HG02943 (cell line): ENCODE results near the gene COL18A1.

Experiments used
- ATAC-seq: cut with Tn5 transposase; IDR thresholded peaks from one replicate; pipeline ENCODE4 v1.9.1; 2021; ENCODE audit warnings: mild to moderate bottlenecking, low read depth, moderate library complexity; ENCODE audit not compliant: unreplicated experiment

COL18A1 gene

DNA sequence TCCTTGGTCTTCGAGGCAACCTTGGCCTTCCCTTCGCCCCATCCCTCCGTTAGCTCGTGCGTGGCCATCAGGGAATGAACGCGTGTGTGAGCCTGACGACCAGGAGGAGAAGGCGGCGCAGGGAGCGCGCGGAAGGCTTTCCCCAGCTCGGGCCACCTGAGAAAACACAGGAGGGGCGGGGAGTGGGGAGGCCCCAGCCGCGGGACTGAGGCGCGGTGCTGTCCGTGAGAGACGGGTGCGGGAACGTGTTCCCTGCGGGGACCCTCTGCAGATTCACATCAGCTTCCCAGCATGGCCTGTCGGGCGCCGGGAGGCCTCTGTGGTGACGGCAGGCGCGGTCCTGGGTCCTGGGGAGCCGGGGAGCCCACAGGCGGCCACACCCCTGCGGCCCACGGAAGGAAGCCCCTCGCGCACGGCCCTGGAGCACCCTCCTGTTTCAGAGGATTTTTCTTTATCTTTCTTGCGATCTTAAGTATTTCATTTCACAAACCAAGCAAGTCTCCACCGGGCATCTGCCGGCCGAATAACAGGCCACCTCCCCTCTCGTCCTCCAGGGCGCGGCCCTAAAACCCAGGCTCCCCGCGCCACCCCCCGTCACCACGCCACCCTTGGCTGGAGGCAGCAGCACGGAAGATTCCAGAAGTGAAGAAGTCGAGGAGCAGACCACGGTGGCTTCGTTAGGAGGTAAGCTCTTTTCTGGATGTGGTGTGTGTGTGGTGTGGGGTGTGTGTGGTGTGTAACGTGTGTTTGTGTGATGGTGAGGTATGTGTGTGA lies 71.0 kb downstream of the COL18A1 start:
- ATAC-seq, result no peak

DNA sequence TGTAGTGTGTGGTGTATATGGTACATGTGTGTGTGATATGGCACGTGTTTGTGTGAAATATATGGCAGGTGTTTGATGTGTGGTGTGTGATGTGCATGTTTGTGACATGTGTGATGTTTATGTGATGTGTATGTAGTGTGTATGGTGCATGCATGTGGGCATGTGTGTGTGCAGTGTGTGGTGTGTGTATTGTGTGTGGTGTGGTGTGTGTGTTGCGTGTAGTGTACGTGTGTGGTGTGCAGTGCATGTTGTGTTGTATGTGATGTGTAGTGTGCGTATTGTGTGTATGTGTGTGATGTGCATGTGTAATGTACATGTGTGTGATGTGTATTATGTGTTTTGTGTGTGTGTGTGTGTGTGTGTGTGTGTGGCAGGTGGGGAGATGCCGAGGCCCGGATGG lies 71.6 kb downstream of the COL18A1 start:
- ATAC-seq, result no peak

DNA sequence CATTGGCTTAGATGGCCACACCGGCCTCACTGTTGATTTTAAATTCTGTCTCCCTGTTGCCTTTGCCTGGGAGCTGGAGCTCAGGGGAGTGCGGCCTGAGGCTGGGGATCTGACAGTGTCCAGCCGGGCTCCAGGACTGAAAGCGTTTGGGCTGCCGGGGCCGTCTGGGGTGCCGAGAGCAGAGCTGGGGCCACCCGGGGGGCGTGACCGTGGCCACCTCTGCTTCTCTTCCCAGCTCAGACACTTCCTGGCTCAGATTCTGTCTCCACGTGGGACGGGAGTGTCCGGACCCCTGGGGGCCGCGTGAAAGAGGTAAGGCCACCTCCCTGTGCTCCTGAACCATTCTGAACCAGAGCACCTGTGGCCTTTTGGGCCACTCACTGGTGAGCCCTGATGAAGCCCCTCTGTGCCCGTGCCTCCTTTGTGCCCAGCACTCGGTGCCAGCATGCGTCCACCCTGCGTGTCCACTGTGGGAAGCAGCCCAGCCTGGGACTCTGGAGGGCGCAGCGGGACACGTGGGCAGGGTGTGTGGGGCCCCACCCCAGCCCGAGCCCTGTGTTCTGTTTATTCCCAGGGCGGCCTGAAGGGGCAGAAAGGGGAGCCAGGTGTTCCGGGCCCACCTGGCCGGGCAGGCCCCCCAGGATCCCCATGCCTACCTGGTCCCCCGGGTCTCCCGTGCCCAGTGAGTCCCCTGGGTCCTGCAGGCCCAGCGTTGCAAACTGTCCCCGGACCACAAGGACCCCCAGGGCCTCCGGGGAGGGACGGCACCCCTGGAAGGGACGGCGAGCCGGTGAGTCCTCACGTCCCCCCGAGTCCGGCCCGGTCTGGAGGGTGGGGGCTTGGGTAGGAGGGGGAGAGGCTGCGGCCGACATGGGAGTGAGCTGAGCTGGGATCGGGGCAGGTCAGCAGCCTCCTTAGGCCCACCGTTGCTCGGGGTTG lies 72.5 kb downstream of the COL18A1 start:
- ATAC-seq, result no peak

- ATAC-seq, result no peak
These were observed 73.3 kb downstream of the COL18A1 start for GRCh38 chr21:45478115-45478801.

- ATAC-seq, result no peak
These were observed 74.1 kb downstream of the COL18A1 start for GRCh38 chr21:45478816-45479669.

- ATAC-seq, result no peak
These were observed 75.0 kb downstream of the COL18A1 start for GRCh38 chr21:45479691-45480675.

DNA sequence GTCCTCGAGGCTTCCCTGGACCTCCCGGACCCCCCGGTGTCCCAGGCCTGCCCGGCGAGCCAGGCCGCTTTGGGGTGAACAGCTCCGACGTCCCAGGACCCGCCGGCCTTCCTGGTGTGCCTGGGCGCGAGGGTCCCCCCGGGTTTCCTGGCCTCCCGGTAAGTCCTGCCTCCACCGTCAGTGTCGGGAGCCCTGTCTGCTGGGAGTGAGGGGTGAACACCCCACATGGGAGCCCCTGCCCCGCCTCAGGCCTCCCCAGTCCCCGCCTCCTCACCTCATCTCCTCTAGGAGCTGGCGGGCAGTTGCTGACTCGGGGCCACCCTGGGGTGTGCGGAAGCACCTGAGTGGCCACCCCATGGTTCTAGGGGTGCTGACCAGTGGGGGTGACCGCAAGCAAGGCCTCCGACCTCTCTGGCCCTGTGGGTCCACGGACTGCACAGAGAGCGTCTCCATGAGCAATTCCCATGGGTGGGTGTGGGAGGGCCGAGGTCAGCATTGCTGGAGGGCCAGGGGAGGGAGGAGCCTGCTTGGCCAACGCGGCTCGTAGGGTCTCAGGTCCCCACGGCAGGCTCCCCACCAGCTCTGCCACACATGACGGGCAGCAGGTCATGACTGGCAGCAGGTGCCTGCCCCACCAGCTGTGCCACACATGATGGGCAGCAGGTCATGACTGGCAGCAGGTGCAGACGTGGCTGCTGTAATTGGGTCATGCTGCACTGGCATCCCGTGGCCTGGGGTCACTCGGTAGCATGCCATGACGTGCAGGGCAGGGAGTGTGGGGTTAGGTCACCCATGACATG lies 75.9 kb downstream of the COL18A1 start:
- ATAC-seq, result no peak

- no peak for ATAC-seq
These were observed 76.6 kb downstream of the COL18A1 start for GRCh38 chr21:45481566-45481965.

GRCh38 chr21:45481977-45482898 lies 77.3 kb downstream of the COL18A1 start:
- ATAC-seq, result no peak

GRCh38 chr21:45482899-45483821 lies 78.2 kb downstream of the COL18A1 start:
- ATAC-seq, result no peak

- no peak for ATAC-seq
These were observed 79.4 kb downstream of the COL18A1 start for GRCh38 chr21:45484318-45484717.

DNA sequence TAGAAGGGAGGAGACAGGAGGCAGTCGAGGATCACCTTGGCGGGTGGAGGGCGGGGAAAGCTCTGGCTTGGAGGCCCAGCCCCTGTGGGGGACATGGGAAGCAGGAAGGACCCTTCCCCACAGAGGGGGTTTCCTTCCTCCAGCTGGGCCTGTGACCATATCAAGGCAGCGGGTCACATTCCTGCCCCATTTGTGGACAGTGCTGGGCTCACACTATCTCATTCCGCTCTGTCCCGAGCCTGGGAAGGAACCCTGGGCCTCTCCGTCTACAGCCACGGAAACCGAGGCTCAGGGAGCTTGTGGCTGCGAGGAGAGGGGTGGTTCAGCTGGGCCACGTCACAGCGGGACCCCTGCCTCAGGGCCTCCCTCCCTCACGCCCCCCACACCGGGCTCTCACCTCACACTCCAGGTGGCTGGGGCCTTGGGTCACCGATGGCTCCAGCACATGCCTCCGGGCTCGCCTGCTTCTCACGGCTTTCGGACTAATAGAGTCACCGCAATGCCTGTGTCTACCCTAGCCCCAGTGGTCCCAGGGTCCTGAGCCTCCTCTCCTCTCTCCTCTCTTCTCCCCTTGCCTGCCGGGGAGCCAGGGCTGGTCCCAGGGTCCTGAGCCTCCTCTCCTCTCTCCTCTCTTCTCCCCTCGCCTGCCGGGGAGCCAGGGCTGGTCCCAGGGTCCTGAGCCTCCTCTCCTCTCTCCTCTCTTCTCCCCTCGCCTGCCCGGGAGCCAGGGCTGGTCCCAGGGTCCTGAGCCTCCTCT lies 80.9 kb downstream of the COL18A1 start:
- no peak for ATAC-seq

DNA sequence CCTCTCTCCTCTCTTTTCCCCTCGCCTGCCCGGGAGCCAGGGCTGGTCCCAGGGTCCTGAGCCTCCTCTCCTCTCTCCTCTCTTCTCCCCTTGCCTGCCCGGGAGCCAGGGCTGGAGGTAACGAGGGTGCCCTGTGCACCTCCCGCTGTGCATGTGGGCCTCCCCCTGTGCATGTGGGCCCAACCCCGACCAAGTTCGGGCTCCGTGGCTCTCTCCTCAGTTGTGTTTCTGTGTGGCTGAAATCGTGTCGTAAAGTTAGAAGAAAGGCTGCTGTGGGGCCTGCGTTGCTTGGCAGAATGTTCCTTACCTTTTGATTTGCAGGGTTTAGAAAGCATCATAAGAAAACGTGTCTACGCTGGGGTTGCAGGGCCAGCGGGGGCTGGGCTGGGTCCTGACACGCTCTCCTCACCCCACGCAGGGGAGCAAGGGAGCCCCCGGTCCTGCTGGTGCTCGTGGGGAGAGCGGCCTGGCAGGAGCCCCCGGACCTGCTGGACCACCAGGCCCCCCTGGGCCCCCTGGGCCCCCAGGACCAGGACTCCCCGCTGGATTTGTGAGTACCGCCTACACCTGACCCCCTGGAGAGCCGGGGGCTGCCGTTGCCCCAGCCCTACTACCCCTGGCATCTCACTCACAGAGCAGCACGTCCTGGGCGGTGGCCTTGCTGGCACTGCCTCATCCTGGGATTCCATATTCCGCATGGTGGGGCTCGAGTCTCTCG lies 81.6 kb downstream of the COL18A1 start:
- ATAC-seq, result no peak

DNA sequence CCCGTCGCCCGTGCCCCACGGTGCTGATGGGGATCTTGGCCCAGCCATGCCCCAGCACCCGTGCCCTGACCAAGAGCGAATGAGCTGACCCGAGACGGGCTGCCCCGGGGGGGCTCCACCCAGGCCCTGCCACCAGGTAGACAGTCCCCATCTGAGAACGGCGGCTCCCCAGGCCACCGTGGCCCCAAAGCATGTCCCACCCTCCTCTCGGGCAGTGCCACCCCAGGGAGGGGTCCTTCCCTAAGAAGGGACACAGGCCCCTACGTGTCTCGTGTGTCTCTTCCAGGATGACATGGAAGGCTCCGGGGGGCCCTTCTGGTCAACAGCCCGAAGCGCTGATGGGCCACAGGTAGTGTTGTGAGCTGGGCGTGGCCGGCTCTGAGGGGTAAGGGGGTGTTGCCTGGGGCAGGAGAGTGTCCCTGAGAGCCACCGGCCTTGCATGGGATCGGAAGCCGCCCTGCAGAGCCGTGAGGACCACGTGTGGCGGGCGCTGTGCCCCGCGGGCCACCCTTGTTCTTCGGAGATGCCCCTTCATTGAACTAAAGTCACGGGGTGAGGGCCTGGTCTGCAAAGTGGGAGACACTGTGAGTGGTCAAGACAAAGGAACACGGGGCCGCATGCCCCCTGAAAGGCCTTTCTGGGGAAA lies 82.3 kb downstream of the COL18A1 start:
- no peak for ATAC-seq
